Measurements from ENCODE around the gene IRF8. TPM values are rescaled to one million over a fixed set of nuclear protein-coding genes. Genes with fewer than 3 reads are reported as not detected.

IRF8 gene
- total and polyA plus RNA-seq, 2 of the 4 experiments (the other 2 are of a cell fraction) = not detected

DNA sequence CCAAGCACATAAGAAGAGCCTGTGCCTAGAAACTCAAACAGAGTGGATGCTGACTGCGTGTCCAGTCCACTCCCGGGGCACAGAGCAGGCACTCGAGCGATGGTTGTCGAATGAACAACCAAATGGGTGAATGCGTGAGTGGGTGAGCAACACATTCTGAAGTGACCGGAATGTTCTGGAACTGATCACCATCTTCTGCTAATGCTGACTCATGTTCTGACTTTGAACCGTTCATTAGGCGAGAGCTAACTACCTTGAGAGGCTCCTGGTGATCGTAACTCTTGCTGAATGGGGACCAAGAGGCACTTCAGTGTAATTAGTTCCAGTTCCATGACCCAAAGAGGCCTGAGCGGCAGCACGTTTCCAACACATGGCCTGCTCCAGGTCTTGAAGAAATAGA is 37.9 kb downstream of the IRF8 start:
- Histone ChIP-seq H4K91ac (ENCODE audit: insufficient read depth, low read depth, low read length) (no peak overlapping the region), H3K79me1 (ENCODE audit: low read depth in 1 of 2, low read length in 2 of 2) (no peaks in the 10 kb centered on the region), H3K9me1 (ENCODE audit: insufficient read depth, low read length) (no peaks in the 10 kb centered on the region), H3K4ac (ENCODE audit: low read depth, low read length) (no peak overlapping the region), H3K23ac (ENCODE audit: low read depth, low read length) (no peak overlapping the region), H2BK15ac (ENCODE audit: low read depth, low read length) (no peak overlapping the region), H2BK120ac (ENCODE audit: low read depth, low read length) (no peak overlapping the region), H3K4me3 (ENCODE audit: insufficient read depth, low read depth, low read length) (no peak overlapping the region), H2BK5ac (ENCODE audit: low read depth, low read length, poor library complexity, severe bottlenecking) (no peak overlapping the region), H4K5ac (ENCODE audit: low read depth, low read length) (no peak overlapping the region), H3K27me3 (ENCODE audit: control insufficient read depth, insufficient read depth, low read length) (peaks cover 69% of the 10 kb centered on the region), H3K4me1 (ENCODE audit: control insufficient read depth, insufficient read depth, low read length) (no peaks in the 10 kb centered on the region), H2AFZ (replicated peaks; ENCODE audit: low read length, poor library complexity) (no peak overlapping the region), H3K56ac (ENCODE audit: extremely low read depth, insufficient read depth, low read length) (no peak overlapping the region), H3K9me3 (ENCODE audit: control insufficient read depth, insufficient read depth, low read length) (peaks cover 4% of the 10 kb centered on the region; the same call in 1 of the 2 replicates), H2AK9ac (replicated peaks; ENCODE audit: low read depth, low read length, poor library complexity) (no peak overlapping the region), H2BK20ac (ENCODE audit: low read depth, low read length) (no peak overlapping the region), H4K20me1 (ENCODE audit: insufficient read depth, low read length) (no peaks in the 10 kb centered on the region), H3K14ac (replicated peaks; ENCODE audit: low read depth, low read length) (no peak overlapping the region), H2AK5ac (ENCODE audit: low read depth, low read length) (no peak overlapping the region), H3K4me2 (ENCODE audit: low read depth, low read length) (no peak overlapping the region), H4K8ac (ENCODE audit: low read depth in 2 of 2, low read length in 2 of 2) (no peak overlapping the region), H3K27ac (ENCODE audit: insufficient read depth, low read length) (no peak overlapping the region), H3K36me3 (ENCODE audit: control insufficient read depth, insufficient read depth, low read length) (no peaks in the 10 kb centered on the region), H3K18ac (ENCODE audit: low read depth, low read length) (no peak overlapping the region), H3K9ac (ENCODE audit: low read depth, low read length) (no peak overlapping the region)
- no TSS peak for BruUV-seq (replicated peaks)
- dilution Hi-C loops (cut with HindIII; ENCODE audit: low sequenced_read_pairs, unreplicated experiment) = no loop called here
- intact Hi-C loops (cut with micrococcal nuclease) = no loop called here
- ChIA-PET POLR2A (ENCODE audit: unreplicated experiment) (no interaction called here), CTCF (no interaction called here)
- in situ Hi-C loops (cut with MboI; ENCODE audit: low sequenced_read_pairs) = no loop called here
- TF ChIP-seq, protein P1, sequence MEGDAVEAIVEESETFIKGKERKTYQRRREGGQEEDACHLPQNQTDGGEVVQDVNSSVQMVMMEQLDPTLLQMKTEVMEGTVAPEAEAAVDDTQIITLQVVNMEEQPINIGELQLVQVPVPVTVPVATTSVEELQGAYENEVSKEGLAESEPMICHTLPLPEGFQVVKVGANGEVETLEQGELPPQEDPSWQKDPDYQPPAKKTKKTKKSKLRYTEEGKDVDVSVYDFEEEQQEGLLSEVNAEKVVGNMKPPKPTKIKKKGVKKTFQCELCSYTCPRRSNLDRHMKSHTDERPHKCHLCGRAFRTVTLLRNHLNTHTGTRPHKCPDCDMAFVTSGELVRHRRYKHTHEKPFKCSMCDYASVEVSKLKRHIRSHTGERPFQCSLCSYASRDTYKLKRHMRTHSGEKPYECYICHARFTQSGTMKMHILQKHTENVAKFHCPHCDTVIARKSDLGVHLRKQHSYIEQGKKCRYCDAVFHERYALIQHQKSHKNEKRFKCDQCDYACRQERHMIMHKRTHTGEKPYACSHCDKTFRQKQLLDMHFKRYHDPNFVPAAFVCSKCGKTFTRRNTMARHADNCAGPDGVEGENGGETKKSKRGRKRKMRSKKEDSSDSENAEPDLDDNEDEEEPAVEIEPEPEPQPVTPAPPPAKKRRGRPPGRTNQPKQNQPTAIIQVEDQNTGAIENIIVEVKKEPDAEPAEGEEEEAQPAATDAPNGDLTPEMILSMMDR (conservative IDR thresholded peaks at IDR 0.05; ENCODE audit: low read depth, low read length) = no peak
- 89% methylated on average over 12 of the region's 12 CpGs; no CpG with 5 or more reads in 1 of the 2 experiments for WGBS, 2 experiments (ENCODE audit: extremely low coverage in 2 of 2, insufficient read length in 1 of 2)
- DNase-seq (no peak), ATAC-seq (ENCODE audit: low read depth) (no peak)
